CD1c-positive myeloid dendritic cell (primary cell): ENCODE results near the gene DNAJC17.

Source experiments
- DNase-seq: peaks from one replicate; pipeline ENCODE4 v3.0.0-alpha.2; 2016; ENCODE audit errors: extremely low spot score

The DNAJC17 gene

DNA sequence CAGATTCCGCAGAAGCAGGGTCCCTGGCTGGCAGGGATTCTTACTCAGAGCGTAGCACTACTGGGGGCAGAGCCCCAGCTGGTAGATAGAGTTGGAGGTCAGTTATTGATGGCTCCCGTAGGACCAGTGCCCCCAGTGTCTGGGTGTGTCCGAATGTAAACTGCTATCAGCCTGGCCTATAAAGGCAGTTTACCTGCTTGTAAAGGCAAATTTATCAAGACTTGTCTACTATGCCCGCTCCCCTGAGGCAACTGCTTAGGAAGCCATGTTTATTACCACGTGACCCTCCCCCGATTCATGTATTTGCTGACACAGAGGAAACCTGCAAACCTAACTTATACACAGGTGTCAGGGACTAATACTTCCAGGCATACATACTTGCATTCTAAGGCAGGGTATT, 21.8 kb upstream of the DNAJC17 start:
- no peak for DNase-seq

DNA sequence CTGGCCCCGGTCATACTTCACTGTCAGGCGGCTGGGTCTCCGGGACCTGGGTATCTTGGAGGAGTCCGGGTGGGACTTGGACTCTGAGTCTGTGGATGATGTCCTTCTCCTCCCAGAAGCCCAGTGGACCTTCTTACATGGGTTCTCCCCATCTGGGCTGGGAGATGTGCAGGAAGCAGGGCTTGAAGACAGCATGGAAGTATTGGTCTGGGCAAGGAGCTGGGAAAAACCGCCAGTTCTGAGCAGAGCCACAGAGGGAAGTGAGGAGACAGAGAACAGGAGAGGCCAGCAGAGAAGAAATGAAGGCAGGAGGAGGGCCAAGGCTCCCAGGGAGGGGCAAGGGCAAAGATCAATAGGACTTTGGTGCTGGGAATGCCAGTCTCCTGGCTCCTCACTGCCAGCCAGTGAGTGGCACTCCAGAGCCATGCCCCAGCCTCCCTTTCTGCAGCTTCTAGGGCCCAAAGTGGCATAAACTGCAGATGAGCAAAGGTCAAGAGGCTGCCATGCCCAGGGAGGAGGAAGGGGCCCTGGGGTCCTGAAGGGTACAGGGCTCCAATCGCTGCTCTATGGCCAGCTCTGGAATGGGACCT, 21.3 kb upstream of the DNAJC17 start, which contains the start of gene PPP1R14D:
Gene PPP1R14D, minus strand, starts transcription at position 262 of the 590 bp plus-strand sequence. Its CDS starts 67 bp downstream, at position 195.
- DNase-seq = no peak

GRCh38 chr15:40826423-40827075, 19.3 kb upstream of the DNAJC17 start:
- DNase-seq = no peak

DNA sequence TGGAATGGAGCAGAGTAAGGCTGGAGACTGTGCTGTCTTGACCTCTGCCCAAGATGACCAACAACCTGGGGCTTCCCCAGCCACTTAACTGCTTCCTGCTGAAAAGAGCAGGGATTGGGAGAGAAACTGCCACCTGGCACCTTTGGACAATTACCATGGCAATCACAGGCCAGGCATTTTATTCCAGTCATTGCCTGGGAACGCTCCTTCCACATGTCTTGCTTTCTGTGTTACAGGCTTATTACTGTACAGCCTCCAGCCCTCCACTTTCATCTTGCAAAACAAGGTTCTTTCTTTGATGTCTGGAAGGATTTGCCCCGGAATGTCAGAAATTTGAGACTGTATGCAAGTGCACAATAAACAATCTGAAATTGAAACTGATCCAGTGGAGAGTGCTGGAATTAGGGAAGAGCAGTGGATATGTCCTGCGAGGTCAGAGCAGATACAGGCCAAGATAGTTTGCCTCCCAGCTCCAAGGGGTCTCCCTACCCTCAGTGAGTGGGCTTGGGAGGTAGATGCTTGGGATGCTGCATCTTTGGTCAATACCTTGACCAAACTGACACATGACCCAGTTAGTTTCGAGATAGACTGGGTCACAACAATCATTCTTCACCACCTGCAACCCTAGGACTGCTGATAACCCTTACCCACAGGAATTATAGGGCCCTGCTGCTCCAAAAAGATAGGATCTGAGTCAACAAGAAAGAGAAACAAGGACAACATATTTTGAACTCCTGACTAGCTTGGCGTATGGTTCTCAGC, 18.6 kb upstream of the DNAJC17 start:
- no peak for DNase-seq

GRCh38 chr15:40823572-40824343, 16.5 kb upstream of the DNAJC17 start:
- DNase-seq = no peak

DNA sequence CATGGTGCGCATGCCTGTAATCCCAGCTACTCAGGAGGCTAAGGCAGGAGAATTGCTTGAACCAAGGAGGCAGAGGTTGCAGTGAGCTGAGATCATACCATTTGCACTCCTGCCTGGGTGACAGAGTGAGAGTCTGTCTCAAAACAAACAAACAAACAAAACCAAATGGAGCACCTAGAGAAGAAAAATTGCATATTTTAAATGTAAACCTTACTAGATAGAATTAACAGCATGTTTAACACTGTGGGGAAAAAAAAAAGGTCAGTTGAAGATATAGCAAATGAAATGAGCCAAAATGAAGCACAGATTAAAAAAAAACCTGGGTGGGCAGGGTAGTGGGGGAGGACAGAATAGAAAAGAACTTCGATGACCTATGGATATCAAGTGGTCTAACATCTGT, 13.9 kb upstream of the DNAJC17 start:
- no peak for DNase-seq

GRCh38 chr15:40819048-40819447, 11.8 kb upstream of the DNAJC17 start:
- DNase-seq = no peak

DNA sequence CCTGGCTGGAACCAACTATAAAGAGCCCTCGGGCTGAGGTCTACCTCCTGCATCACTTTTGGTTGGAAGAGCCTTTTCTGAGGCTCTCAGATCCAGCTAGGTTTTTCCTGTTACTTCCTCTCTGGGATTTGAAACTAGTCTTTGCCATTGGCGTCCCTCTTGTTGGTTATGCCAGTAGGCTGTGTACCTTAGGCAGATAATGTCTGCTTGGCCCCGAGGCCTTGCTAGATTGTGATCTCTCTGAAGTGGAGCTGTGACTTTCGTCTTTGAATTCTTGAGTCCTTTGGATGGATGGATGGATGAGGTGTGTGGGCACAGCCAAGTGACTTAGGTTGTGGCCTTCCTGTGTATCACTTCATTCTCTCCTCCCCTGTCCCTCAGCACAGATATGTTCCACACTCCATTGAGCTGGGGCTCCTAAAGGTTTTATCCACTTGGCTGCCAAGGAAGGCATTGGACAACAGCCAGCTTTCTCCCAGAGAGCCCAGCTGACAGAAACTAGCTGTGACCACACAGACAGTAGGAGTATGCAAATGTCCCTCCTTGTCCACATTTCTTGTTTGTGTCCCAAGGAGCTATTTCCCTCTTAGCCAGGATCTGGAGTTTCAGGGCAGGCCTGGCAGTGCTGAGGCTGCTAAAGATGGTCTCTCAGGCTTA, 7.9 kb upstream of the DNAJC17 start:
- DNase-seq = peak; percentile 31

DNA sequence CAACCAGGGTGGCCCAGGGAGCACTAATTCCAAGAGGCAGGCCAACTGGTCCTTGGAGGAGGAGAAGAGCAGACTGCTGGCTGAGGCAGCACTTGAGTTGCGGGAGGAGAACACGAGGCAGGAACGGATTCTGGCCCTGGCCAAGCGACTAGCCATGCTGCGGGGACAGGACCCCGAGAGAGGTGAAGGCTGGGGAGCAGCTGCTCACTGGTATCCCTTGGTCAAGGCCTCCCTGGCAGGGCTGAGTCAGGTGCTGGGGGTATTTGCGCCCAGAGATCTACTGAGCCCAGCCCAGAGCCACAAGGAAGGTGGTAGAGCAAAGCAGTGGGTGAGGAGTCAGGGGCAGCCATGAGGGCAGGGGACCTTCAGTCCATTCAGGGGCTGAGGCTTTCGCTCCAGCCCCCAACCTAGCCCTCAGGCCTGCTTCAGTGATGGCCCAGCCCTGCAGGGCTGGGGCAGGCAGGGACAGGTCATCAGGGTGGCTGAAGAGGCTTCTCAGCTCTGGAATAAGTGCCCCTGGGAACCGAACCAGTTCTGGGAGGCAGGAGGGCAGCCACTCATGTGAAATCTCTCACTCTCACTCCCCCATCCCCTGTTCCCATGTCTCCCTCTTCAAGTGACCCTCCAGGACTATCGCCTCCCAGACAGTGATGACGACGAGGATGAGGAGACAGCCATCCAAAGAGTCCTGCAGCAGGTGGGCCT, 5.6 kb upstream of the DNAJC17 start:
- no peak for DNase-seq

- DNase-seq = no peak
Observed at GRCh38 chr15:40808861-40809450, 1.7 kb upstream of the DNAJC17 start.

- no peak for DNase-seq
Observed at GRCh38 chr15:40807888-40808461, 702 bp upstream of the DNAJC17 start.

GRCh38 chr15:40806672-40807027, 623 bp downstream of the DNAJC17 start:
- no peak for DNase-seq

DNA sequence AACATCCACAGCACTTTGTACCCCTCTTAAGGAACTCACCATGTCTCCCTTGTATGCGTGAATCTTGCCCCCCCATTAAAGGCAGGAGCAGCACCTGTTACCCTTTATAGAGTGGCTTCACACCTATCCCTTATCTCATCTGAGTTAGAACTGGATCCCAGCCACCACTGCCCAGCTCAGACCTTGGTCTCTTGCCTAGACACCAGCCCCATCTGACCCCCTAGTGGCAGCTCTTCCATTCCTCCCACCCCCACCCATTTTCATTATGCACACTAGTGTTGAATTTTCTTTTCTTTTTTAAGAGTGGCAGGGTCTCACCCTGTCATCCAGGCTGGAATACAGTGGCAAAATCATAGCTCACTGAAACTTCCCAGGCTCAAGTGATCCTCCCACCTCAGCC, 3.6 kb downstream of the DNAJC17 start:
- no peak for DNase-seq

GRCh38 chr15:40803076-40803475, 4.2 kb downstream of the DNAJC17 start:
- no peak for DNase-seq

- no peak for DNase-seq
Observed at GRCh38 chr15:40799523-40799922, 7.8 kb downstream of the DNAJC17 start.

DNA sequence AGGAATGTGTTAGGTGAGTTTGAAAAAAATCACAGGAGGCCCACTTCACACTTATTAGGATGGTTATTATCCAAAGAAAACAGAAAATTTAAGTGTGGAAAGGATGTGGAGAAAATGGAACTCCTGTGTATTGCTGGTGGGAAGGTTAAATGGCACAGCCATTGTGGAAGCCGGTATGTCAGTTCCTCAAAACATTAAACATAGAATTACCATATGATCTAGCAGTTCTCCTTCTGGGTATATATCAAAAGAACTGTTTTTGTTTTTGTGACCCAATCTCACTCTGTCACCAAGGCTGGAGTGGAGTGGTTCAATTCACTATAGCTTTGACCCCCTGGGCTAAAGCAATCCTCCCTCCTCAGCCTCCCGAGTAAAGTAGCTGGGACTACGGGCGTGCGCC, 10.8 kb downstream of the DNAJC17 start:
- DNase-seq = peak; percentile 41

DNA sequence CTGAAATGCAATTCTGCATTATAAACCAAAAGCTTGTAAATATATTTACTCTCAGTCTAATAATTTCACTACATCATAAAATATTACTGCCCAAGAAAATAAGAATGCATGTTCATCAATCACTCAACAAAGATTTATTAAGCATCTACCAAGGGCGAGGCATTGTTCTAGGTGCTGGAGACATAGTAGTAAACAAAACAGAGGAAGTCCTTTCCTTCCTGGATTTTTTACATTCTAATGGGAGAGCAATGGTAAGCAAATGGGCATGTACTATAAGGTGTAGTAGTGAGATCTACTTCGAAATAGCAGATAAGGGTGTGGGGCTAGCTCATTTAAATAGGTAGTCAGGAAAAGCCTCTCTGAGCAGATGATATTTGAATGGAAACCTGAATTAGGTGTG, 11.2 kb downstream of the DNAJC17 start:
- DNase-seq = no peak

- no peak for DNase-seq
Observed at GRCh38 chr15:40793216-40793989, 13.9 kb downstream of the DNAJC17 start.

- DNase-seq = no peak
Observed at GRCh38 chr15:40792394-40792793, 14.9 kb downstream of the DNAJC17 start.

- DNase-seq = no peak
Observed at GRCh38 chr15:40790718-40791117, 16.6 kb downstream of the DNAJC17 start.
